OCI-LY3 (cell line): ENCODE measurements around the gene GPR45.

Experiments used
- CTCF ChIP-seq: fragments of 200-600, 300-600 bp; sonication (generic); IDR thresholded peaks from 2 replicates; pipeline ENCODE4 v1.5.1; 2014; ENCODE audit warnings: antibody characterized with exemption, low read length, low read depth
- EZH2phosphoT487 ChIP-seq: fragments of 200-600 bp; shearing (Covaris generic); IDR thresholded peaks from 2 replicates; pipeline ENCODE4 v1.6.1; 2018; ENCODE audit warnings: antibody characterized with exemption, mixed run types, low read depth

DNA sequence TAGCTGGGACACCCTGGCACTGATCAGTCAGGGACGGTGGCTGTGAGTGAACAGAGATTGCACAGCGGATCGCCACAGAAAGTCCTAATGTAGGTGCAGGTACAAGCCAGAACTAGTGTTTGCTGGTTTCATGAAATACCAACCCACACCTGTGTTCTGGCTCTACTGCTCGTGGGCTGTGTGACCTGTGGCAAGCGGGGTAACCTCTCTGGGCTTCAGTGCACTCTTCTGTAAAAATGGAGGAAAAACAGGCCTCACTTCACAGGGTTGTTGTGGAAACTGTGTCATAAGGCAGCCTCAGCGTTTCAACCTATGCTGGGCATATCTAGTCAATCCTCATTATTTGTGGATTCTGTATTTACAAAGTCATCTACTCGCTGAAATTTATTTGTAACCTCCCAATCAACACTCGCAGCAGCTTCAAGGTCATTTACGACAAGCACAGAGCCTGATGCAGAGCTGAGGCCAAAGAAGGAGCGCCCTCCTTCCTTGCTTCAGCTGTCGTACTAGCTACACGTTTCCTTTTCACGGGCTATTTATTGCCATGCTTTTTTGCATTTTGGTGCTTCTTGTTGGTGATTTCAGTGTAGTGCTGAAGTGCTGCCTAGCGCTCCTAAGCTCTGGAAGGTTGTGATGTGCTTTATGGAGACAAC lies 30.0 kb downstream of the GPR45 start:
- TF ChIP-seq CTCF: no peak
- no peak for TF ChIP-seq EZH2phosphoT487
